ENCODE results near the gene ACTR3C.
"Not testable (repeated sequence)": the region's sequence is repeated elsewhere in the genome, so short reads cannot be mapped to it uniquely, and the experiment has no call there.

- not testable (repeated sequence) for TF ChIP-seq ZFP30 (CRISPR knock-in tag; IDR thresholded peaks at IDR 0.05); SNAI2 (CRISPR knock-in tag; IDR thresholded peaks at IDR 0.05); TOX (CRISPR knock-in tag; IDR thresholded peaks at IDR 0.05; ENCODE audit: borderline replicate concordance)
- TF ChIP-seq, protein P1, sequence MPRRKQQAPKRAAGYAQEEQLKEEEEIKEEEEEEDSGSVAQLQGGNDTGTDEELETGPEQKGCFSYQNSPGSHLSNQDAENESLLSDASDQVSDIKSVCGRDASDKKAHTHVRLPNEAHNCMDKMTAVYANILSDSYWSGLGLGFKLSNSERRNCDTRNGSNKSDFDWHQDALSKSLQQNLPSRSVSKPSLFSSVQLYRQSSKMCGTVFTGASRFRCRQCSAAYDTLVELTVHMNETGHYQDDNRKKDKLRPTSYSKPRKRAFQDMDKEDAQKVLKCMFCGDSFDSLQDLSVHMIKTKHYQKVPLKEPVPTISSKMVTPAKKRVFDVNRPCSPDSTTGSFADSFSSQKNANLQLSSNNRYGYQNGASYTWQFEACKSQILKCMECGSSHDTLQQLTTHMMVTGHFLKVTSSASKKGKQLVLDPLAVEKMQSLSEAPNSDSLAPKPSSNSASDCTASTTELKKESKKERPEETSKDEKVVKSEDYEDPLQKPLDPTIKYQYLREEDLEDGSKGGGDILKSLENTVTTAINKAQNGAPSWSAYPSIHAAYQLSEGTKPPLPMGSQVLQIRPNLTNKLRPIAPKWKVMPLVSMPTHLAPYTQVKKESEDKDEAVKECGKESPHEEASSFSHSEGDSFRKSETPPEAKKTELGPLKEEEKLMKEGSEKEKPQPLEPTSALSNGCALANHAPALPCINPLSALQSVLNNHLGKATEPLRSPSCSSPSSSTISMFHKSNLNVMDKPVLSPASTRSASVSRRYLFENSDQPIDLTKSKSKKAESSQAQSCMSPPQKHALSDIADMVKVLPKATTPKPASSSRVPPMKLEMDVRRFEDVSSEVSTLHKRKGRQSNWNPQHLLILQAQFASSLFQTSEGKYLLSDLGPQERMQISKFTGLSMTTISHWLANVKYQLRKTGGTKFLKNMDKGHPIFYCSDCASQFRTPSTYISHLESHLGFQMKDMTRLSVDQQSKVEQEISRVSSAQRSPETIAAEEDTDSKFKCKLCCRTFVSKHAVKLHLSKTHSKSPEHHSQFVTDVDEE (CRISPR knock-in tag; IDR thresholded peaks at IDR 0.05) = not testable (repeated sequence)
- TF ChIP-seq, protein P2, sequence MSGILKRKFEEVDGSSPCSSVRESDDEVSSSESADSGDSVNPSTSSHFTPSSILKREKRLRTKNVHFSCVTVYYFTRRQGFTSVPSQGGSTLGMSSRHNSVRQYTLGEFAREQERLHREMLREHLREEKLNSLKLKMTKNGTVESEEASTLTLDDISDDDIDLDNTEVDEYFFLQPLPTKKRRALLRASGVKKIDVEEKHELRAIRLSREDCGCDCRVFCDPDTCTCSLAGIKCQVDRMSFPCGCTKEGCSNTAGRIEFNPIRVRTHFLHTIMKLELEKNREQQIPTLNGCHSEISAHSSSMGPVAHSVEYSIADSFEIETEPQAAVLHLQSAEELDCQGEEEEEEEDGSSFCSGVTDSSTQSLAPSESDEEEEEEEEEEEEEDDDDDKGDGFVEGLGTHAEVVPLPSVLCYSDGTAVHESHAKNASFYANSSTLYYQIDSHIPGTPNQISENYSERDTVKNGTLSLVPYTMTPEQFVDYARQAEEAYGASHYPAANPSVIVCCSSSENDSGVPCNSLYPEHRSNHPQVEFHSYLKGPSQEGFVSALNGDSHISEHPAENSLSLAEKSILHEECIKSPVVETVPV (CRISPR knock-in tag; IDR thresholded peaks at IDR 0.05) = not testable (repeated sequence)
Measured at GRCh38 chr7:150222083-150222972, 101.0 kb downstream of the ACTR3C start.
